Measurements from ENCODE around the gene AQP12A. TPM values are rescaled to one million over a fixed set of nuclear protein-coding genes. Genes with fewer than 3 reads are reported as not detected.

The AQP12A gene
- total and polyA plus RNA-seq, 9 of the 15 experiments (the other 6 are each of a cell fraction or from before 2014, with no cell fraction given), result not detected

- 0% methylated on average over 9 of the region's 14 CpGs for WGBS (ENCODE audit: insufficient coverage, low coverage, missing lambda C conversion rate)
- no TSS peak for BruUV-seq (replicated peaks)
- POLR2A ChIA-PET, result interaction anchor here (1.1 kb wide), 1 partner anchor 19 kb away, joined by 3 read pairs; the partner anchor contains the start of gene GPR35
- TF ChIP-seq SIN3B (IDR thresholded peaks at IDR 0.05; ENCODE audit: low read depth) (no peak), DDX20 (tag; IDR thresholded peaks at IDR 0.05; ENCODE audit: low read depth) (no peak), ZNF436 (CRISPR knock-in tag; IDR thresholded peaks at IDR 0.05) (no peak), RBM34 (IDR thresholded peaks at IDR 0.05; ENCODE audit: borderline replicate concordance, insufficient read depth, low read length) (no peak), DLX4 (CRISPR knock-in tag; IDR thresholded peaks at IDR 0.05) (no peak), ZNF232 (CRISPR knock-in tag; IDR thresholded peaks at IDR 0.05) (no peak), NCOR1 (IDR thresholded peaks at IDR 0.05) (no peak), FOXJ2 (tag; IDR thresholded peaks at IDR 0.05) (no peak), ZNF253 (CRISPR knock-in tag; conservative IDR thresholded peaks at IDR 0.05) (no peak), ZKSCAN1 (IDR thresholded peaks at IDR 0.05; ENCODE audit: low read depth, low read length) (no peak), ZNF586 (CRISPR knock-in tag; conservative IDR thresholded peaks at IDR 0.05) (no peak), TGIF2 (CRISPR knock-in tag; IDR thresholded peaks at IDR 0.05) (no peak), HOXB6 (CRISPR knock-in tag; IDR thresholded peaks at IDR 0.05; ENCODE audit: borderline replicate concordance) (no peak), ERF (CRISPR knock-in tag; IDR thresholded peaks at IDR 0.05) (no peak), KDM5B (IDR thresholded peaks at IDR 0.05; ENCODE audit: insufficient replicate concordance, low read depth, low read length) (no peak), MAFG (tag; conservative IDR thresholded peaks at IDR 0.05) (no peak)
- TF ChIP-seq, protein P1, sequence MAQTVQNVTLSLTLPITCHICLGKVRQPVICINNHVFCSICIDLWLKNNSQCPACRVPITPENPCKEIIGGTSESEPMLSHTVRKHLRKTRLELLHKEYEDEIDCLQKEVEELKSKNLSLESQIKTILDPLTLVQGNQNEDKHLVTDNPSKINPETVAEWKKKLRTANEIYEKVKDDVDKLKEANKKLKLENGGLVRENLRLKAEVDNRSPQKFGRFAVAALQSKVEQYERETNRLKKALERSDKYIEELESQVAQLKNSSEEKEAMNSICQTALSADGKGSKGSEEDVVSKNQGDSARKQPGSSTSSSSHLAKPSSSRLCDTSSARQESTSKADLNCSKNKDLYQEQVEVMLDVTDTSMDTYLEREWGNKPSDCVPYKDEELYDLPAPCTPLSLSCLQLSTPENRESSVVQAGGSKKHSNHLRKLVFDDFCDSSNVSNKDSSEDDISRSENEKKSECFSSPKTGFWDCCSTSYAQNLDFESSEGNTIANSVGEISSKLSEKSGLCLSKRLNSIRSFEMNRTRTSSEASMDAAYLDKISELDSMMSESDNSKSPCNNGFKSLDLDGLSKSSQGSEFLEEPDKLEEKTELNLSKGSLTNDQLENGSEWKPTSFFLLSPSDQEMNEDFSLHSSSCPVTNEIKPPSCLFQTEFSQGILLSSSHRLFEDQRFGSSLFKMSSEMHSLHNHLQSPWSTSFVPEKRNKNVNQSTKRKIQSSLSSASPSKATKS (CRISPR knock-in tag; IDR thresholded peaks at IDR 0.05), result no peak
- TF ChIP-seq, protein P2, sequence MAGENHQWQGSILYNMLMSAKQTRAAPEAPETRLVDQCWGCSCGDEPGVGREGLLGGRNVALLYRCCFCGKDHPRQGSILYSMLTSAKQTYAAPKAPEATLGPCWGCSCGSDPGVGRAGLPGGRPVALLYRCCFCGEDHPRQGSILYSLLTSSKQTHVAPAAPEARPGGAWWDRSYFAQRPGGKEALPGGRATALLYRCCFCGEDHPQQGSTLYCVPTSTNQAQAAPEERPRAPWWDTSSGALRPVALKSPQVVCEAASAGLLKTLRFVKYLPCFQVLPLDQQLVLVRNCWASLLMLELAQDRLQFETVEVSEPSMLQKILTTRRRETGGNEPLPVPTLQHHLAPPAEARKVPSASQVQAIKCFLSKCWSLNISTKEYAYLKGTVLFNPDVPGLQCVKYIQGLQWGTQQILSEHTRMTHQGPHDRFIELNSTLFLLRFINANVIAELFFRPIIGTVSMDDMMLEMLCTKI (IDR thresholded peaks at IDR 0.05; ENCODE audit: partially characterized antibody), result no peak
- TF ChIP-seq, protein P3, sequence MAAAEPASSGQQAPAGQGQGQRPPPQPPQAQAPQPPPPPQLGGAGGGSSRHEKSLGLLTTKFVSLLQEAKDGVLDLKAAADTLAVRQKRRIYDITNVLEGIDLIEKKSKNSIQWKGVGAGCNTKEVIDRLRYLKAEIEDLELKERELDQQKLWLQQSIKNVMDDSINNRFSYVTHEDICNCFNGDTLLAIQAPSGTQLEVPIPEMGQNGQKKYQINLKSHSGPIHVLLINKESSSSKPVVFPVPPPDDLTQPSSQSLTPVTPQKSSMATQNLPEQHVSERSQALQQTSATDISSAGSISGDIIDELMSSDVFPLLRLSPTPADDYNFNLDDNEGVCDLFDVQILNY (CRISPR knock-in tag; IDR thresholded peaks at IDR 0.05), result no peak
Measured at GRCh38 chr2:240644171-240644651, 47.5 kb upstream of the AQP12A start.

More at GRCh38 chr2:240644171-240644651, 47.5 kb upstream of the AQP12A start:
- Histone ChIP-seq H3K27ac (ENCODE audit: extremely low read depth, low read depth, low read length) (no peak overlapping the region), H2AFZ (ENCODE audit: low read depth, low read length) (no peak overlapping the region), H3K9me1 (ENCODE audit: control insufficient read depth, insufficient read depth, low read length) (no peaks in the 10 kb centered on the region), H3K4me2 (ENCODE audit: insufficient read depth, low read length) (no peak overlapping the region), H3K9me3 (replicated peaks; ENCODE audit: control insufficient read depth, insufficient read depth, low read depth, low read length) (no peaks in the 10 kb centered on the region), H3K79me2 (ENCODE audit: control insufficient read depth, insufficient read depth, low read length) (no peaks in the 10 kb centered on the region), H4K20me1 (replicated peaks; ENCODE audit: control insufficient read depth, insufficient read depth, low read length) (no peaks in the 10 kb centered on the region), H3K9ac (ENCODE audit: insufficient read depth in 1 of 2, low read depth in 2 of 2, low read length in 2 of 2) (no peak overlapping the region), H3K36me3 (ENCODE audit: control insufficient read depth, insufficient read depth, low read length) (no peaks in the 10 kb centered on the region), H3K4me1 (replicated peaks in 1 of 2; ENCODE audit: control insufficient read depth in 2 of 2, insufficient read depth in 2 of 2, low read length in 2 of 2) (peaks cover 0 to 7% of the 10 kb centered on the region in 2 experiments; a peak in 1 of 5 replicates), H3K27me3 (ENCODE audit: control insufficient read depth in 2 of 2, insufficient read depth in 2 of 2, low read length in 2 of 2) (peaks cover 12 to 61% of the 10 kb centered on the region in 2 experiments; a peak in 4 of 5 replicates), H3K4me3 (no peak overlapping the region)
- intact Hi-C loops (cut with micrococcal nuclease) (no loop called here), in situ Hi-C loops (cut with MboI) (no loop called here)
- no peak for DNase-seq (ENCODE audit: extremely low read depth in 1 of 4, low spot score in 3 of 4)
- CTCF ChIA-PET (ENCODE audit: low intra/inter-chr PET ratio), result no interaction called here
- no peak for ATAC-seq
- no peak for FAIRE-seq
